Central memory CD8-positive, alpha-beta T cell (primary cell): Measurements from ENCODE around the gene COL16A1.

Experiments used
- ATAC-seq: fragments of 150-1000 bp; cut with Tn5 transposase; replicated peaks from 2 replicates; pipeline ENCODE4 v1.10.0; 2022; ENCODE audit warnings: mild to moderate bottlenecking, moderate FRiP score, moderate number of reproducible peaks; ENCODE audit not compliant: poor library complexity, severe bottlenecking; ENCODE audit errors: extremely low read depth
- DNase-seq, 2 donors: peaks; one replicate each; pipeline ENCODE4 v3.0.0; 2021; ENCODE audit warnings: low spot score in 2 of 2
- H3K27ac Mint-ChIP-seq: one replicate; pipeline ENCODE4 v1.8.0; 2022; ENCODE audit warnings: low read depth, mild to moderate bottlenecking, moderate library complexity, mixed read lengths
- H3K27me3 Mint-ChIP-seq: one replicate; pipeline ENCODE4 v1.8.0; 2022; ENCODE audit warnings: mixed read lengths
- H3K36me3 Mint-ChIP-seq: one replicate; pipeline ENCODE4 v1.8.0; 2022; ENCODE audit warnings: mild to moderate bottlenecking, moderate library complexity, mixed read lengths; ENCODE audit not compliant: insufficient read depth
- H3K4me1 Mint-ChIP-seq: one replicate; pipeline ENCODE4 v1.8.0; 2022; ENCODE audit warnings: mixed read lengths
- H3K4me3 Mint-ChIP-seq: one replicate; pipeline ENCODE4 v1.8.0; 2022; ENCODE audit warnings: mild to moderate bottlenecking, moderate library complexity, mixed read lengths
- H3K9me3 Mint-ChIP-seq: one replicate; pipeline ENCODE4 v1.8.0; 2022; ENCODE audit warnings: mixed read lengths

The COL16A1 gene

DNA sequence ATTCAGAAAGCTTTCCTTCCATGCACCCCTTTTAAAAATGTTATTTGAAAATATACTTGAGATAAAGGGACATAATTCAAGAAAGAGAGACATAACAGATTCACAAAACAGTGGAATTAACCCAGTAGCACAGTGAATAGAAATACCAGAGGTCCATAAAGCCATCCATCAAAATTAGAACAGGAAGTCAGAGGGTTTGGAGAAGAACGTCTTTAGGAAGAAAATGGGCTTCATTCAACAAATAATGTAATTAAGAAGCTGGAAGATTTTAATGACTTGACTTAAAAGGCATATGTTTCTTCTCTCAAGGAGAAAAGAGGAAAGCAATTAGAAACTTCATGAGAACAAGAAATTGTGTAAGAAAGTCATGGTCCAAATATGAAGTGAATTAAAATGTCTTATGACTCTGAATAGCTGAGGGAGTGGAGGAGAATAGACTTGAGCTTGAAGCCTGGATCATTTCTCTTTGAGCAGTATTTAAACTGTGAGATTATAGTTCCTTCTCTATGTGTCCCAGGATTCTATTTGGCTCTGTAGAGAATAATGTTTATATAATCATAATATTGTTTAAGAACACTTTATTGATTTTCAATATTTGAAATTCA, 94.2 kb downstream of the COL16A1 start:
- Mint-ChIP-seq H3K9me3 (no peaks in the 10 kb centered on the region), H3K27me3 (peaks cover 8% of the 10 kb centered on the region), H3K4me3 (no peak overlapping the region), H3K27ac (no peak overlapping the region), H3K4me1 (no peaks in the 10 kb centered on the region), H3K36me3 (no peaks in the 10 kb centered on the region)
- DNase-seq (no peak), ATAC-seq (no peak)

DNA sequence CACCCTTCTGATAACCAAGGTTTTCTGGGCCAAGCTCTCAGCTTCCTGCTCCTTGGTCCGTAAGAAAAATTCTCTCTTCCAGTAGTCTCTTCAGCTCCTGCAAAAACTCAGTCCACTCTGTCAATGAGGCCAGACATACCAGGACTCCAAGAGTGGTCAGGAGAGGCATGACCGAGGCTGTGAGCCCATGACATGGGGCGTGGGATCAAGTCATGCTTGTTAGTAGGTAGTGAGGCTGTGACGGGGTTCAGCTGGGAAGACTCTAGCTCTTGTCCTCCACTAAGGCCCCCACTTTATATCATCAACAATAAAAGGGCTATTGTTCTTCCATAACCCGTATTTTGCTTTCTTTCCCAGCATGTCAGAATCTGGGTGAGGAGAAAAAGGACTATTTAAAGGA, 96.5 kb downstream of the COL16A1 start:
- H3K27me3 Mint-ChIP-seq, result peaks cover 8% of the 10 kb centered on the region
- H3K36me3 Mint-ChIP-seq, result no peaks in the 10 kb centered on the region
- no peak overlapping the region for H3K4me3 Mint-ChIP-seq
- DNase-seq, result no peak
- no peaks in the 10 kb centered on the region for H3K9me3 Mint-ChIP-seq
- no peak for ATAC-seq
- no peaks in the 10 kb centered on the region for H3K4me1 Mint-ChIP-seq
- no peak overlapping the region for H3K27ac Mint-ChIP-seq

- no peaks in the 10 kb centered on the region for H3K9me3 Mint-ChIP-seq
- DNase-seq (no peak), ATAC-seq (no peak)
- H3K27ac Mint-ChIP-seq, result no peak overlapping the region
- H3K36me3 Mint-ChIP-seq, result no peaks in the 10 kb centered on the region
- peaks cover 8% of the 10 kb centered on the region for H3K27me3 Mint-ChIP-seq
- H3K4me3 Mint-ChIP-seq, result no peak overlapping the region
- H3K4me1 Mint-ChIP-seq, result no peaks in the 10 kb centered on the region
Observed at GRCh38 chr1:31605908-31606427, 97.8 kb downstream of the COL16A1 start.
